ENCODE results near the gene LRRTM4.

LRRTM4 gene

GRCh38 chr2:77363277-77363676 is 158.9 kb downstream of the LRRTM4 start:
- no peak for TF ChIP-seq CTCF (IDR thresholded peaks at IDR 0.05; ENCODE audit: extremely low read depth, insufficient read depth, missing control alignments)
- in situ Hi-C loops (cut with MboI; ENCODE audit: low pct_unique_long_range_greater_than_20kb, low sequenced_read_pairs, unreplicated experiment): no loop called here
- no peak for DNase-seq (ENCODE audit: low spot score)

- TF ChIP-seq CTCF (IDR thresholded peaks at IDR 0.05; ENCODE audit: extremely low read depth, insufficient read depth, missing control alignments): no peak
Measured at GRCh38 chr2:77348821-77349220, 173.4 kb downstream of the LRRTM4 start.

GRCh38 chr2:77336013-77336412 is 186.2 kb downstream of the LRRTM4 start:
- TF ChIP-seq CTCF (IDR thresholded peaks at IDR 0.05; ENCODE audit: extremely low read depth, insufficient read depth, missing control alignments): no peak
- in situ Hi-C loops (cut with MboI; ENCODE audit: low pct_unique_long_range_greater_than_20kb, low sequenced_read_pairs, unreplicated experiment): no loop called here
- DNase-seq (ENCODE audit: low spot score): no peak

More at GRCh38 chr2:77348821-77349220, 173.4 kb downstream of the LRRTM4 start:
- in situ Hi-C loops (cut with MboI; ENCODE audit: low pct_unique_long_range_greater_than_20kb, low sequenced_read_pairs, unreplicated experiment): no loop called here
- DNase-seq (ENCODE audit: low spot score): no peak

GRCh38 chr2:77328134-77328931 is 193.8 kb downstream of the LRRTM4 start:
- in situ Hi-C loops (cut with MboI; ENCODE audit: low pct_unique_long_range_greater_than_20kb, low sequenced_read_pairs, unreplicated experiment): no loop called here
- no peak for DNase-seq (ENCODE audit: low spot score)
- no peak for TF ChIP-seq CTCF (IDR thresholded peaks at IDR 0.05; ENCODE audit: extremely low read depth, insufficient read depth, missing control alignments)

GRCh38 chr2:77325395-77325794 is 196.8 kb downstream of the LRRTM4 start:
- TF ChIP-seq CTCF (IDR thresholded peaks at IDR 0.05; ENCODE audit: extremely low read depth, insufficient read depth, missing control alignments): no peak
- DNase-seq (ENCODE audit: low spot score): no peak
- in situ Hi-C loops (cut with MboI; ENCODE audit: low pct_unique_long_range_greater_than_20kb, low sequenced_read_pairs, unreplicated experiment): no loop called here

- DNase-seq (ENCODE audit: low spot score): no peak
- in situ Hi-C loops (cut with MboI; ENCODE audit: low pct_unique_long_range_greater_than_20kb, low sequenced_read_pairs, unreplicated experiment): no loop called here
- no peak for TF ChIP-seq CTCF (IDR thresholded peaks at IDR 0.05; ENCODE audit: extremely low read depth, insufficient read depth, missing control alignments)
Measured at GRCh38 chr2:77322431-77322830, 199.7 kb downstream of the LRRTM4 start.
